ACC112 (cell line): ENCODE data around the gene ITPR2.
"Not testable (repeated sequence)": the region's sequence is repeated elsewhere in the genome, so short reads cannot be mapped to it uniquely, and the experiment has no call there.

ENCODE experiments used
- H2AFZ ChIP-seq: fragments of 200-600 bp; sonication (generic); one replicate; pipeline ENCODE4 v1.6.0; 2017; ENCODE audit warnings: antibody characterized with exemption, low read length; ENCODE audit not compliant: unreplicated experiment
- H3K27ac ChIP-seq: fragments of 200-600 bp; sonication (generic); 2 replicates; pipeline ENCODE4 v1.5.1; 2014; ENCODE audit warnings: low read depth, mild to moderate bottlenecking, antibody characterized with exemption, low read length, moderate library complexity
- H3K27me3 ChIP-seq: fragments of 200-600 bp; sonication (generic); 2 replicates; pipeline ENCODE4 v1.6.1; 2014; ENCODE audit warnings: mild to moderate bottlenecking, antibody characterized with exemption, low read length, moderate library complexity, mixed read lengths; ENCODE audit not compliant: insufficient read depth
- H3K36me3 ChIP-seq: fragments of 200-600 bp; sonication (generic); 2 replicates; pipeline ENCODE4 v1.6.1; 2016; ENCODE audit warnings: mild to moderate bottlenecking, antibody characterized with exemption, low read length, moderate library complexity, mixed read lengths; ENCODE audit not compliant: insufficient read depth
- H3K4me1 ChIP-seq: fragments of 200-600 bp; sonication (generic); one replicate; pipeline ENCODE4 v1.6.1; 2016; ENCODE audit warnings: low read length, mixed read lengths; ENCODE audit not compliant: insufficient read depth, unreplicated experiment, control insufficient read depth
- H3K4me3 ChIP-seq: fragments of 200-600 bp; sonication (generic); 2 replicates; pipeline ENCODE4 v1.5.1; 2014; ENCODE audit warnings: mild to moderate bottlenecking, low read depth, low read length
- H3K79me2 ChIP-seq: fragments of 200-600 bp; sonication (generic); one replicate; pipeline ENCODE4 v1.6.0; 2016; ENCODE audit warnings: low read length; ENCODE audit not compliant: control insufficient read depth, unreplicated experiment, insufficient read depth

The ITPR2 gene

GRCh38 chr12:26331960-26332359, 501.0 kb downstream of the ITPR2 start:
- H3K36me3 ChIP-seq = no peaks in the 10 kb centered on the region

GRCh38 chr12:26331136-26331535, 501.9 kb downstream of the ITPR2 start:
- Histone ChIP-seq H3K27ac (no peak overlapping the region), H3K4me1 (no peaks in the 10 kb centered on the region), H3K4me3 (no peak overlapping the region), H3K27me3 (no peaks in the 10 kb centered on the region), H3K36me3 (no peaks in the 10 kb centered on the region), H3K79me2 (no peaks in the 10 kb centered on the region), H2AFZ (no peak overlapping the region)

More at GRCh38 chr12:26331960-26332359, 501.0 kb downstream of the ITPR2 start:
- Histone ChIP-seq H3K4me1 (no peaks in the 10 kb centered on the region), H3K27me3 (no peaks in the 10 kb centered on the region), H2AFZ (no peak overlapping the region), H3K27ac (no peak overlapping the region), H3K79me2 (no peaks in the 10 kb centered on the region), H3K4me3 (no peak overlapping the region)

- H3K4me3 ChIP-seq = no peak overlapping the region
- no peak overlapping the region for H2AFZ ChIP-seq
These were observed 504.9 kb downstream of the ITPR2 start for GRCh38 chr12:26327975-26328644.

GRCh38 chr12:26323673-26324072, 509.3 kb downstream of the ITPR2 start:
- Histone ChIP-seq H3K27ac (no peak overlapping the region), H3K36me3 (no peaks in the 10 kb centered on the region), H3K27me3 (no peaks in the 10 kb centered on the region), H3K79me2 (no peaks in the 10 kb centered on the region), H2AFZ (no peak overlapping the region), H3K4me3 (no peak overlapping the region), H3K4me1 (peaks cover 17% of the 10 kb centered on the region)

More at GRCh38 chr12:26327975-26328644, 504.9 kb downstream of the ITPR2 start:
- H3K4me1 ChIP-seq = no peaks in the 10 kb centered on the region
- no peaks in the 10 kb centered on the region for H3K79me2 ChIP-seq
- no peak overlapping the region for H3K27ac ChIP-seq
- H3K27me3 ChIP-seq = no peaks in the 10 kb centered on the region
- no peaks in the 10 kb centered on the region for H3K36me3 ChIP-seq

DNA sequence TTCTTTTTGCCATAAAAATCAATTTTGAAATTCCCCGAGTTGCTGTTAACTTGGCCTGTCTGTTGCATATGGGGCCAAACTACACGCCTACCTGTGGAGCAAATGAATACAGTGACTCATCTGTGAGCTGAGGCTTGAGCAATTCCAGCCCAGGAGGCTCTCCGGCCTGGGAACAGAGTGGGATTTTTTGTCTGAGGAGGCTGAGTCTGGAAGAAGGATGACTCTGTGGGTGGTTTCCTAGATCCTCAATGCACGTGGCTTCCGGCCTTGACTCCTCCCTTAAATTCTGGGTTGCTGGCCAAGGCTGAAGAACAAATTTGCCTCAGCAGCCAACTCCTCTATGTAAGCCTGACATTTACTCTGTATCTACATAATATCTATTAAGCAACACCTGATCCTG, 513.5 kb downstream of the ITPR2 start:
- H3K4me1 ChIP-seq = peaks cover 29% of the 10 kb centered on the region
- H3K36me3 ChIP-seq = no peaks in the 10 kb centered on the region
- H3K79me2 ChIP-seq = no peaks in the 10 kb centered on the region
- no peaks in the 10 kb centered on the region for H3K27me3 ChIP-seq
- peak overlapping the region; percentile 40 for H3K4me3 ChIP-seq
- peak overlapping the region; percentile 92 for H3K27ac ChIP-seq
- H2AFZ ChIP-seq = peak overlapping the region; percentile 72

DNA sequence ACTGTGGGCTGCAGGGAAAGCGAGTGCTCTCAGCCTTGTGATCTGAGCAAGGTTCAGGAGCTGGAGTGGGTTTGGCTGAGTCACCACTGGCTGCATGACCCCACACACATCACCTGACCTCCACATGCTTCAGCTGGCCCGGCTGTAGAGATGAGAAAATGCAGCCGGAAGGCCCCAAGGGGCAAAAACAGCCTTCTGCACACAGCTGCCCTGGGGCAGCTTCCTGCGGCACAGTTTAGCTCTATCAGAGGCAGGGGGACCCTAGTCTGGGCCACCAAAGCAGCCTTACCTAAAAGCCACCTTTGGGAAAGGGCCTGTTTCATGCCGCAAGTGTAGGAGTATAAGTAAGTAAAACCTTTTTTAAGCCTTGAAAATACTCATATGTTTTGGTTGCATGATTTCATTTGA, 514.3 kb downstream of the ITPR2 start:
- Histone ChIP-seq H3K36me3 (no peaks in the 10 kb centered on the region), H2AFZ (no peak overlapping the region), H3K27me3 (no peaks in the 10 kb centered on the region), H3K4me3 (peak overlapping the region; percentile 25), H3K4me1 (peaks cover 29% of the 10 kb centered on the region), H3K79me2 (no peaks in the 10 kb centered on the region), H3K27ac (peak overlapping the region; percentile 92)

DNA sequence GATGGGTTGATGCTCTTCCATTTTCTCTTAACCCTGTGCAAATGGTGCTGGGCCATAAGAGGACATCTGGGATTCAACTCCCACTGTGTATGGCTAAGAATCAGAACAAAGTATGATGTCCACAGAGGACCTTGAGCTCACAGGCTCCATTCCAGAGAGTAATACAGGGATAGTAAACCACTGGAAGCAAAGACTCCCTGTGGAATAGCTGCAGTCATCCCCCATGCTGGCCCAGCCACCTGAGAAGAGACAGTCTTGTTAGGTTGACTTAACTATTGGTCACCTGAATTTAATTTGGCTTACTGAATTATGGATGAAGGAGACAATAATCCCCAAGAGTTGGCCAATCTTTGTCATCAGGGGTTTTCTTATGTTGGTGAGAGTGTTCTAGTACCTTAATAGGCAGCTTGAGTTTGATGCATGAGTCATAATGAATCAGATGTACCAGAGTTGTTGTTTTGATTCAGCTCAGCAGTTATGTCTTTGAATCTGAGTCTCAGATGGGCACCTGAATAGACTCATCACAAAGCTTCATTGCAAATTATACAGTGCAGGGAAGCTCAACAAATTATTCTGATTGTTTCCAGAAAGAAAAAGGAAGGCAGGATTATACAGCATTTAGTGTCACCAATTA, 514.9 kb downstream of the ITPR2 start:
- Histone ChIP-seq H3K4me1 (peaks cover 29% of the 10 kb centered on the region), H2AFZ (no peak overlapping the region), H3K36me3 (no peaks in the 10 kb centered on the region), H3K79me2 (no peaks in the 10 kb centered on the region), H3K4me3 (peak overlapping the region; percentile 25; the same call in 1 of the 2 replicates), H3K27ac (peak overlapping the region; percentile 92), H3K27me3 (no peaks in the 10 kb centered on the region)

GRCh38 chr12:26314103-26314502, 518.9 kb downstream of the ITPR2 start:
- not testable (repeated sequence) for H3K36me3 ChIP-seq, H3K27me3 ChIP-seq, H3K79me2 ChIP-seq, H3K4me3 ChIP-seq, H3K27ac ChIP-seq, H2AFZ ChIP-seq
- H3K4me1 ChIP-seq = peaks cover 16% of the 10 kb centered on the region

- H3K27ac ChIP-seq = not testable (repeated sequence)
These were observed 522.5 kb downstream of the ITPR2 start for GRCh38 chr12:26310489-26310888.

DNA sequence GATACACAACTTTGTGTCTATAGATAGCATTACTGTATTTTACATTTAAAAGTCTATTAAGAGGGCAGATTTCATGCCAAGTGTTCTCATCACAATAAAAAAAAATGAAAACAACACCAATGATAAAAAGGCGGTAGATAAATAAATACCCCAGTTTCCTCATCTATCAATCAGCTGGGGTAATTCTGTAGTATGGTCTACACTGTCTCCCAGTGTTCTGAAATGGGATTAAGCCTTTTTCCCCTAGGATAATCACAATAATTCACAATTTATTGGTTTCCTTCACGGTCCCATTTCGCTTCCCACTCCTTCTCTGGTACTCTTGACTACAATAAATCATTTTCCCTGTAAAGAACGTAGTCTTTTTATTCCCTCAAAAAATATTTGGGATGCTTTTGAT, 523.4 kb downstream of the ITPR2 start:
- no peak overlapping the region for H2AFZ ChIP-seq
- H3K27me3 ChIP-seq = no peaks in the 10 kb centered on the region
- no peaks in the 10 kb centered on the region for H3K4me1 ChIP-seq
- no peaks in the 10 kb centered on the region for H3K79me2 ChIP-seq
- H3K27ac ChIP-seq = no peak overlapping the region
- H3K36me3 ChIP-seq = no peaks in the 10 kb centered on the region
- H3K4me3 ChIP-seq = no peak overlapping the region

More at GRCh38 chr12:26310489-26310888, 522.5 kb downstream of the ITPR2 start:
- not testable (repeated sequence) for H3K27me3 ChIP-seq, H3K4me3 ChIP-seq, H2AFZ ChIP-seq, H3K79me2 ChIP-seq, H3K36me3 ChIP-seq, H3K4me1 ChIP-seq

DNA sequence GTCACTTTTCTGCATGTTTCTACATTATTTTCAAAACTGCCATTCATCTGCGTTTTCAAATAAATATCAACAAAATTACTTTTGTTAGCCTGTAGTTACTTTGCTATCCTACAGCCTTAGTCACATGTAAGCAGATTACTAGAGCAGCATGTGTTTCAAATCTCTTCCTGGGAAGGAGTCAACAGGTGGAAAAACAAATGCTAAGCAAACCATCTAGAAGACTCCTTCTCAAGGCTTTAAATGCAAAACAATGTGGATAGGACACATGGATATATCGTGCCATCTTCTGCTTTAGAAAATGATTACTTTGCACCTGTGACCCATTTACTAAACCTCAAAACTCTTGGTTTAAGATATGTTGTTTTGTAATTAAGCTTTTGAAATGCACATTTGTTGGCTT, 528.7 kb downstream of the ITPR2 start:
- Histone ChIP-seq H3K4me3 (no peak overlapping the region), H3K36me3 (no peaks in the 10 kb centered on the region), H2AFZ (no peak overlapping the region), H3K4me1 (peaks cover 5% of the 10 kb centered on the region), H3K27ac (no peak overlapping the region), H3K79me2 (no peaks in the 10 kb centered on the region), H3K27me3 (no peaks in the 10 kb centered on the region)
